ENCODE results near the gene CNTNAP2.

DNA sequence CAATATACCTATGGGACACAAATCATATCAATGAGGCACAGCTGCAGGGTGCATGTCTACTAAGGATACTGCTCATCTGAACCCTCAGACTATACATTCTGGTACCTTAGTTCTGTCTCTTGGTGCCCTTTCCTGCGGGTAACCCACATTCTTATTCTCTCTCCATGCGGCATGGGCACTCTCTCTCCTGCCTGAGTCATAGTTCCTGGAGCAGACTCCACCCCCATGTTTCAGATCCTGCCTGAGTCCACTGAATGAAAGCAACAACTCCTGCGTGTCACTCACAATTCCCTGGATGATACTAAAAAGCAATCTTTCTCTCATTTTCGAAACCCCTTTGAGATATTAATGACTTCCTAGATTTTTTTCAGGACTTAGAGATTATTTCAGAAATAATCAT lies 1820.8 kb downstream of the CNTNAP2 start:
- TF ChIP-seq MAFK (IDR thresholded peaks at IDR 0.05; ENCODE audit: low read depth, low read length) = no peak
- TF ChIP-seq, protein P1, sequence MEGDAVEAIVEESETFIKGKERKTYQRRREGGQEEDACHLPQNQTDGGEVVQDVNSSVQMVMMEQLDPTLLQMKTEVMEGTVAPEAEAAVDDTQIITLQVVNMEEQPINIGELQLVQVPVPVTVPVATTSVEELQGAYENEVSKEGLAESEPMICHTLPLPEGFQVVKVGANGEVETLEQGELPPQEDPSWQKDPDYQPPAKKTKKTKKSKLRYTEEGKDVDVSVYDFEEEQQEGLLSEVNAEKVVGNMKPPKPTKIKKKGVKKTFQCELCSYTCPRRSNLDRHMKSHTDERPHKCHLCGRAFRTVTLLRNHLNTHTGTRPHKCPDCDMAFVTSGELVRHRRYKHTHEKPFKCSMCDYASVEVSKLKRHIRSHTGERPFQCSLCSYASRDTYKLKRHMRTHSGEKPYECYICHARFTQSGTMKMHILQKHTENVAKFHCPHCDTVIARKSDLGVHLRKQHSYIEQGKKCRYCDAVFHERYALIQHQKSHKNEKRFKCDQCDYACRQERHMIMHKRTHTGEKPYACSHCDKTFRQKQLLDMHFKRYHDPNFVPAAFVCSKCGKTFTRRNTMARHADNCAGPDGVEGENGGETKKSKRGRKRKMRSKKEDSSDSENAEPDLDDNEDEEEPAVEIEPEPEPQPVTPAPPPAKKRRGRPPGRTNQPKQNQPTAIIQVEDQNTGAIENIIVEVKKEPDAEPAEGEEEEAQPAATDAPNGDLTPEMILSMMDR (IDR thresholded peaks at IDR 0.05; ENCODE audit: control extremely low read depth in 1 of 3, insufficient read depth in 1 of 3, low read depth in 1 of 3, low read length in 3 of 3) = no peak
